HL-60 (cell line): ENCODE data around the gene KDM4C.

ENCODE experiments used
- DNase-seq, 2 experiments: peaks; one replicate each; pipeline ENCODE4 v3.0.0-alpha.2; 2010 to 2020; ENCODE audit warnings: low read depth in 1 of 2, low spot score in 1 of 2
- H3K27ac ChIP-seq: fragments of 250-450 bp; sonication (Bioruptor Pico); replicated peaks from 2 replicates; pipeline ENCODE4 v1.5.1; 2020; ENCODE audit warnings: mild to moderate bottlenecking, moderate library complexity
- H3K27me3 ChIP-seq: fragments of 250-450 bp; sonication (Bioruptor Pico); 2 replicates; pipeline ENCODE4 v1.5.1; 2021; ENCODE audit warnings: mild to moderate bottlenecking, moderate library complexity; ENCODE audit not compliant: insufficient read depth, poor library complexity, severe bottlenecking
- H3K4me3 ChIP-seq: replicated peaks from 2 replicates; pipeline ENCODE4 v1.5.1; 2011; ENCODE audit warnings: mild to moderate bottlenecking, control low read depth, low read length; ENCODE audit not compliant: insufficient read depth
- CTCF ChIP-seq: IDR thresholded peaks from one replicate; pipeline ENCODE4 v1.5.1; 2011; ENCODE audit warnings: low read length, control low read depth, inconsistent platforms; ENCODE audit not compliant: insufficient read depth
- GABPA ChIP-seq: IDR thresholded peaks from 2 replicates; pipeline ENCODE4 v1.6.1; 2012; ENCODE audit warnings: low read depth
- POLR2AphosphoS5 ChIP-seq: IDR thresholded peaks from 2 replicates; pipeline ENCODE4 v1.6.1; 2012; ENCODE audit warnings: low read depth
- REST ChIP-seq: IDR thresholded peaks from 2 replicates; pipeline ENCODE4 v1.6.1; 2012; ENCODE audit warnings: low read depth; ENCODE audit not compliant: insufficient replicate concordance
- SPI1 ChIP-seq: IDR thresholded peaks from 2 replicates; pipeline ENCODE4 v1.6.1; 2012; ENCODE audit warnings: low read depth, mild to moderate bottlenecking, borderline replicate concordance

KDM4C gene

GRCh38 chr9:7086389-7086788 lies 328.6 kb downstream of the KDM4C start:
- Histone ChIP-seq H3K27ac (no peak overlapping the region), H3K4me3 (no peak overlapping the region), H3K27me3 (no peaks in the 10 kb centered on the region)
- TF ChIP-seq POLR2AphosphoS5 (no peak), GABPA (no peak), REST (no peak), SPI1 (no peak), CTCF (no peak)
- no peak for DNase-seq

DNA sequence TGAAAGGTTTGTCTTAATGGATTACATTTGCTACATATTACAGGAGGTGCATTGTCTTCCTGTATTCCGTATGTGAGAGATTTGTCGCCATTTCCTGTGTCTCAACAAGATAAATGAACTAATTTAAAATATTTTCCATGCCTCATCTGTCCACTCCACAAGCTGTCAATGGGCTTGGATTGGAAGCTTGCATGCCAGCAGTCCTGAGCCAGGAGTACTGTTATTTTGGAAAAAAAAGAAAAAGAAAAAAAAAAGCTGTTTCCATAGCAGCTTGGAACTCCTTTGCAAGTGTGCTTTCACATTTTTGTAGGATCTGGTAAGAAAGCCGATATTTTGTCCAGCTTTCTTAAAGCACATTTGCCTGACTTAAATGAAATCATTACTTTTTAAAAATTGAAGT lies 330.8 kb downstream of the KDM4C start:
- Histone ChIP-seq H3K27me3 (no peaks in the 10 kb centered on the region), H3K27ac (no peak overlapping the region), H3K4me3 (no peak overlapping the region)
- no peak for DNase-seq
- no peak for TF ChIP-seq SPI1
- no peak for TF ChIP-seq POLR2AphosphoS5
- TF ChIP-seq GABPA: no peak
- TF ChIP-seq REST: no peak
- no peak for TF ChIP-seq CTCF

DNA sequence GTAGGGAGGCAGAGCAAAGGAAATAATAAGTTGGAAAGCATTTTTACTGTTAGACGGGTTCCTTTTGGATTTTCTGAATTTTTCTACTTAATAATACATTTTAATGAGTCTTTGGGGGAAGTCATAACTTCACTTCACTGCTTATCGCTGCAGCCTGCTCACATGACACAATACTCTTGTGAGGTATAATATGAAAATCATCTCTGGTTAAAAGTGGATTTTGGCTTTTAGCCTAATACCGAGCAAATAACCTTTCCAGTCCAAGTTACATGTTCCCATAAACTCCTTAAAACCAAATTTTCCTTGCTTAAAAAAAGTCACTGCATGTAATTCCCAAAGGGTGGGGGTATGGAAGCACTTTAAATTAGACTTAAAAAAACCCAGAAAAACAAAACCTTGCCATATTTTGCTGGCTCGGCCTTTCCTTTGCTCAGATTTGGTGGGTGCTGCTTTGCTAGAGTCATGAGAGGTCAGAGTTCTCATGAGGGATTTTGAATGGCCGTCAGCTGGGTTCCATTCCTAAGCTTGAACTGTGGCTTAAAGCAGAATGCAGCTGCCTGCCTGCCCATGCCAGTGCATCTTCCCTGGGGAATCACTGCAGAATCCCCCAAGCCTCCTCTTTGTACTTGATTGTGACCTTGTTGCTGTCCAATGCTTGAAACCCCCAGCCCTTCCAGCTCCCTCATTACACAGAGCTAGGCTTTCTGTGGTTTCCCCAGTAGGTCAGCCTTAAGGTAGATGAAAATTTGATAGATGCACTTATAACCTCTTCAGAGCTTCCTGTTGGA lies 331.8 kb downstream of the KDM4C start:
- TF ChIP-seq POLR2AphosphoS5 (no peak), GABPA (no peak), SPI1 (no peak)
- DNase-seq: no peak
- no peak overlapping the region for H3K27ac ChIP-seq
- no peaks in the 10 kb centered on the region for H3K27me3 ChIP-seq
- H3K4me3 ChIP-seq: no peak overlapping the region

GRCh38 chr9:7093040-7093439 lies 335.3 kb downstream of the KDM4C start:
- no peak for DNase-seq
- H3K27ac ChIP-seq: no peak overlapping the region
- TF ChIP-seq CTCF (no peak), REST (no peak), SPI1 (no peak), GABPA (no peak), POLR2AphosphoS5 (no peak)
- no peak overlapping the region for H3K4me3 ChIP-seq
- H3K27me3 ChIP-seq: no peaks in the 10 kb centered on the region
